Astrocyte (in vitro differentiated cells and primary cell): Measurements from ENCODE around the gene CCDC187.

Source experiments
- CTCF ChIP-seq: IDR thresholded peaks from 2 replicates; pipeline ENCODE4 v1.5.1; 2011; ENCODE audit warnings: low read depth, mild to moderate bottlenecking, inconsistent platforms, low read length, moderate library complexity; ENCODE audit not compliant: insufficient read depth
- EZH2 ChIP-seq: IDR thresholded peaks from 2 replicates; pipeline ENCODE4 v1.6.1; 2012; ENCODE audit warnings: mild to moderate bottlenecking, low read length, inconsistent platforms; ENCODE audit not compliant: insufficient read depth

GRCh38 chr9:136265561-136266355 lies 38.1 kb downstream of the CCDC187 start:
- TF ChIP-seq CTCF: no peak
- TF ChIP-seq EZH2: no peak
